Limb (tissue), 2 donors: Measurements from ENCODE around the gene PIEZO1.
A peak's percentile ranks its signal among the peaks of the same experiment; 100 is the strongest.

Experiments used
- DNase-seq, 2 donors: peaks; one replicate each; pipeline ENCODE4 v3.0.0-alpha.2; 2016; ENCODE audit errors: extremely low spot score in 2 of 2

Gene PIEZO1

DNA sequence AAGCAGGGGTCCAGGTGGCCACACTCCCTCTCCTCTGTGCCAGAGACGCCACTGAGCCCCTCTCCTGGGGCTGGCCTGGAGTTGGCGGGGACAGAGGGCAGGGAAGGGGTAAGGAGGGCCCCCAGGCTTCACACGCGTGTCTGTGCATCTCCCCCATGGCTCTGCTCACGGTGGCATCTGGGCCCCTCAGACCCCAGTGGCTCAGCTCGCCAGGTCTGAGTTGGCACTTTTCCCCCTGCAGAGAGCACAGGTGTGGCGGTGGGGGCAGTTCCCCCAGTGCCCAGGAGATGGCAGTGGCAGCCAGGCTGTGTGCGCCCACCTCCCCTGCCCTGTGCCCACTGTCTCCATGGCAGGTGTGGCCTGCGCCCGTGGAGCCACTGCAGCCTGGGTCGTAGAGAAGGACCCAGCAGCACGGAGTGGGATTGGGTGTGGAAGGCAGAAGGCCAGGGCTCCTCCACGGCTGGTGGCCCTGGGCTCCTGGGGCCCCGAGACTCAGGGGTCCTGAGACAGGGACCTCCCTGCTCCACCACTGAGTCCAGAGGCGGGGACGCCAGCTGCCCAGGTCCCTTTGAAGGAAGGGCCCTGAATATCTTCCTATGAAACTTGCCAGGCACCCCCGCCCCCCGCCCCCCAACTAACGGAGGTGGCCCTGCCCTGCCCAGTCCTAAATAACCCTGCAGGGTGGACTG is 31.0 kb upstream of the PIEZO1 start:
- peak in 1 of 2 donors; percentile 73 for DNase-seq

DNA sequence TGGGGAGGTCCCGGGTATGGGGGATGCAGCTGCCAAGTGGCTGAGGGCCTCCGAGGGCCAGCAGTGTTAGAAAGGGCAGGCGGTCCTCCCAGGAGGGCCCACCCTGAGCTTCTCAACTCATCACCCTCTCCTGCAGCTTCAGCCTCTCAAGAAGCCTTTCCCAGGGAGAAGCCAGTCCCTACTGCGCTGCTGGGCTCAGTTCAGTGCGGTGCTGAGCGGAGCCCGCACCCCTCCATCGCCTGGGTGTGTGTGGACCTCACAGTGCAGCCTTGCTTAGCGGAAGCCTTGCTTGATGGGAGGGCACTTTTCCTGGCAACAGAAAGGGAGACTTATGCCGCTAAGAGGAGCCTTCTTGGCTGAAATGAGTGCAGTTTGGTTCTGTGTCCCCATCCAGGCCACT is 30.2 kb upstream of the PIEZO1 start:
- no peak for DNase-seq

- no peak for DNase-seq
These were observed 29.1 kb upstream of the PIEZO1 start for GRCh38 chr16:88814144-88814502.

DNA sequence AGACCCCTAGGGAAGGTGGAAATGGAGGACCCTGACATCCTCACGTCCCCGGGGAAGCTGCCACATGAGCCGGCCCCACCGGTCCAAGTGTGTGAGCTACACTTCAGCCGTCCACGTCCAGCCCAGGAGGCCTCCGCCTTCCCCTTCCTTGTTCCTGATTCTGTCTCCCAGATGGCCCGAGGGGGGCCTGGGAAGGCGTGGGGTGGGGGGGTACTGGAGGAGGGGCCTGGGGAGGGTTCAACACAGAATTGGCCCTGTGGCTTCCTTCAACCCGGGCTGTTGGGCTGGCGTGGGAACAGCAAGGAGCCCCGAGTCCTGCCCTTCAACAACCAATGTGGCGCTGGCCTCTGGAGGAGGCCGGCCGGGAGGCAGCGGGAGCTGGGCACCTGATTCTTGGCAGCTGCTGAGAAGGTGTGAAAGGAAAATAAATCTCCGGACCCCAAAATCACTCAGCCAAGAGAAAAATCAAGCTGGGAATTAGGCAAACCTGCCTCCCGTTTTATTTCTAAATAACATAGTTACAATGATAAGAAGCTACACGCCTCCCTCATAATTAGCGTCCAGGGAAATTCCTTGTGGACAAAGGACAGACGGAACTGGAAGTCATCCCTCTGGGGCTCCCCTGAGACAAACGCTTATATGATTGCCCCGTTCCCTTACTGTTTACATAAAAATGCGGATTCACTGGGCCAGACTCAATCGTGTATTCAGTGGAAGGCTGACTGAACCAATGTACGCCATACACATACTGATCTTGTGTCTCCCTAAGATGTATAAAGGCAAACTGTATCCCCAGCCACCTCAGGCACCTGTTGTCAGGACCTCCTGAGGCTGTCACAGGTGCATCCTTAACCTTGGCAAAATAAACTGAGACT is 28.5 kb upstream of the PIEZO1 start:
- no peak for DNase-seq

DNA sequence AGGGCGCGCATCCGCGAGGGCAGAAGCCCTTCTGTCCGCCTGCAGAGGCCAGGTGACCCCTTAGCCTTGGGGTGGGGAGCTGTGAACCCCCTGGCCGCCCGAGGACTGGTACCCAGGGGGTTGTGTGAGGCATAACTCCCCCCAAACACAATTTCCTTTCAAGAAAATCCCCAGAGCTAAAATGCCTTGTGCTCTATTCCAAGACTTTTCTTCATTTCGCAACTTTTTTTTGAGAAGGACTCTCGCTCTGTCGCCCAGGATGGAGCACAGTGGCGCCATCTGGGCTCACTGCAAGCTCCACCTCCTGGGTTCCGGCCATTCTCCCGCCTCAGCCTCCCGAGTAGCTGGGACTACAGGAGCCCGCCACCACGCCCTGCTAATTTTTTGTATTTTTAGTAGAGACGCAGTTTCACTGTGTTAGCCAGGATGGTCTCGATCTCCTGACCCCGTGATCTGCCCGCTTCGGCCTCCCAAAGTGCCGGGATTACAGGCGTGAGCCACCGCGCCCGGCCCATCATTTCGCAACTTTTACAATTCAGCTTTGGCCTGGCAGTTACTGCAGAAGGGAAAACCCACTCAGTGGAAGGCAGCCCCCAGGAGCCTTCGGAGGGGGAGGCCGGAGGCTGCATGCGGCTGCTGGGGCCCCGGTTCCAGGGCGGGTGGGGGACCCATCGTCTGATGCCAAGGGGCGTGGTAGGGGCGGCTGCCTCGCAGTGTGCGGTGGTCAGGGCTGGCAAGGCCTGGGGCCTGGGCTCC is 27.7 kb upstream of the PIEZO1 start:
- DNase-seq: peak in 1 of 2 donors; percentile 40

DNA sequence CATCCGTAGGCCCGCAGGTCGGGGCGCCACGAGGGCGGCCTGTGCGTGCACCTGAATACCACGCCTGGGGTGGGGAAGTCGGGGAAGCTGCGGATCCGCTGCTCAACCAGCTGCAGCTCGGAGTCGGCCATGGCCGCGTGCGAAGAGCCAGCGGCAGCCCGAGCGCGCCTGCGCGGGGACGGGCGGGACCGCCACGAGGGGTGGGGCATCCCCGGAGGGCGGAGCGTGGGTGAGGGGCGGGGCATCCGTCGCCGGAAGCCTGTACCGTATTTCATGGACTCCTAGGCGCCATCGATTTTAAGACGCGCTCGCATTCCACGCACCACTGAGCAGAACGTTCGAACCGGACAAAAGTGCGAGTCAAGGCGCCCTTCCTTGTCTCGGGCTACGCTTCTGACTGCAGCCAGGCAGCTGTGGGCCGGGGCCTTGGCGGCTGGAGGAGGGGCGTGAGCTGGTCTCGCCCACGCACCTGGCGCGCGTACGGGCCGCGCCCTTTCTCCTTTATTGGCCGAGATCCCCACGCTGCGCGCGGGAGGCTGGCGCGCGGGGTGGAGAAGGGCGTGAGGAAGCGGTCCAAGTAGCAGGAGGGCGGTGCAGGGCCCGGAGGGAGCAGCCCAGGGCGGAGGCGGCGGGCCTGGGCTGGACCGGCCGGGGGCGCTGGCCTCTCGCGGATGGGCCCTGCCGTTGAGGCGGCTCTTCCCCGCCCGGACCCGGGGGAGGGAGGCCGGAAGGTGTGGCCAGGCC is 26.9 kb upstream of the PIEZO1 start, which contains the start of gene APRT:
APRT (minus strand) TSS at position 160 of the 744 bp plus-strand sequence; CDS start at position 131, 29 bp downstream.
- peak; percentile 95 to 99 for DNase-seq

DNA sequence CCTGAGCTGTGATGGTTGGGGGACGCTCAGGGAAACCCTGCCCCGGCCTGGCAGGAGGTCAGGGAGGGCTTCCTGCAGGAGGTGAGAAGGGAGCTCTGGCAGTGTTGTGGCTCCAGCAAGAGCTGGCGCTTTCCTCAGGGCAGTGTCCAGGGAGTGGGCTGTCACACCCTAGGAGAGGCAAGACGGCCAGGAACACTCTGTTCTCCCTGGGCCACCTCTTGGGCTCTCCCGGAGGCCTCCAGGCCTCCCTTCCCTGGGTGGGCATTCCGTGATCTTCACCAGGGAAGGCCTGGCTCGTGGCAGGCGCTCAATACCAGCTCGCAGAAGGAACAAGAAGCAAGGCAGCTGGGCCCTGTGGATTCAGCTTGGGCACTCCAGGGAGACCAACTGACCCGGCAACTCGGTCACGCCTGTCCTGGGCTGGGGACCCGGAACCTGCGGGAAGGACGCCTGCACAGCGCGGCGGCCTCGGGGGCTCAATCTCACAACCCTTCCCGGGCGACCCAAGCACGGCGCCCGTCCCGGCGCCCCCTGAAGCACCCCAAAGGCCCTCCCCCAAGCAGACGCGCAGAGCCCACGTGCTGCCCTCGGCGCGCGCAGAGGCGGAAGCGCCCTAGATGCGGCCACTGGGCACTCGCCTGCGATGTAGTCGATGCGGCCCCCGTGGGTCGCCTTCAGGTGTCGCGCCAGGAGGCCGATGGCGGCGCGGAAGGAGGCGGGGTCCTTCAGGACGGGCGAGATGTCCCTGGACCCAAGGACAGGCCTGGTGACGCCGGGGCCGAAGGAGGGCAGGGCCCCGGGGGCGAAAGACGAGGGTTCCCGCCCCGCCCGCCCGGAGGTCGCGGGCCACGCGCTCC is 26.1 kb upstream of the PIEZO1 start:
- peak; percentile 83 to 88 for DNase-seq

GRCh38 chr16:88810166-88810911 is 25.3 kb upstream of the PIEZO1 start:
- DNase-seq: peak in 1 of 2 donors; percentile 32

DNA sequence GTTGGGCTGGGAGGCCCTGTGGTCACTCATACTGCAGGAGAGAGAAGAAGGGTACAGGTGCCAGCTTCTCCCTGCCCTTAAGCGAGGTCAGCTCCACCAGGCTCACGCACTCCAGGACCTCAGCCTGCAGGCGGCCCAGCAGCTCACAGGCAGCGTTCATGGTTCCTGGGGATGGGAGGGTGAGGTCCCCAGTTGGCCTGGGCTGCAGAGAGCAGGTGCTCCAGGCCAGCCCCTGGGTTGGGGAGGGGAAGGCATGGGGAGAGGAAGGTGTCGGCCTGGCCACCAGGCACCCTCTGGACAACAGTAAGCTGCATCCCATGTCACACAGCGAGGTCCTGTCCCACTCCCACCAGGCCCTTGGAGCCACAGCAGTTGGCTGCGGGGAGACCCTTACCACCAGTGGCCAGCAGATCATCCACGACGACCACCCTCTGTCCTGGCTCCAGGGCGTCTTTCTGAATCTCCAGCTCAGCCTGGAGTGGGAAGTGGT is 24.7 kb upstream of the PIEZO1 start:
- DNase-seq: peak in 1 of 2 donors; percentile 29

DNA sequence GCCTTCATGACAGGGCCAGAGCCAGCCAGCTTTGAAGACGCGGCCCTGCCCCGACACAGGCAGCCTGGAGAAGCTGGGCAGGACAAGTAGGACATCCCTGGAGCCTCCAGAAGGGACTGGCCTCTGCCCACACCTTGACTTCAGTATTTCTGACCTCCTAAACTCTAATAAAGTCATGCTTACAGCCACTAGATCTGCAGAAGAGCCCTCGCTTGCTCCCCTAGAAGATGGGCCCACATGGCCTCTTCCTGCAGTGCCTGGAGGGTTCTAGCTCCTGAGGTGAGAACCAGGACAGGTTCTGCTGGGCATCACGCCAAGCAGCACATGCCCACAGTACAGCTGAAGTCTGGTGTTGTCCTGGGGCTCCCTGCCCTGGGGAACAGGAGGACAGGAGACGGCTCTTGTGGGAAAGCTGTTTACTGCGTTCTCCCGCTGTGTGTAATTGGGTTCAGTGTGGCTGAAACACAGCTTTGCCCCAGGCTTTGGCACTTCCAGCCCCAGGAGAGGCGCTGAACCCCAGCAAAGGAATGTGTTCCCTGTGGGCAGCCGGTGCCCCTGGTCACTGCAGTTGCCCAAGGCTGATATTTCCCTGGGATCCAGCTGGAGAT is 24.2 kb upstream of the PIEZO1 start:
- peak in 1 of 2 donors; percentile 26 for DNase-seq

DNA sequence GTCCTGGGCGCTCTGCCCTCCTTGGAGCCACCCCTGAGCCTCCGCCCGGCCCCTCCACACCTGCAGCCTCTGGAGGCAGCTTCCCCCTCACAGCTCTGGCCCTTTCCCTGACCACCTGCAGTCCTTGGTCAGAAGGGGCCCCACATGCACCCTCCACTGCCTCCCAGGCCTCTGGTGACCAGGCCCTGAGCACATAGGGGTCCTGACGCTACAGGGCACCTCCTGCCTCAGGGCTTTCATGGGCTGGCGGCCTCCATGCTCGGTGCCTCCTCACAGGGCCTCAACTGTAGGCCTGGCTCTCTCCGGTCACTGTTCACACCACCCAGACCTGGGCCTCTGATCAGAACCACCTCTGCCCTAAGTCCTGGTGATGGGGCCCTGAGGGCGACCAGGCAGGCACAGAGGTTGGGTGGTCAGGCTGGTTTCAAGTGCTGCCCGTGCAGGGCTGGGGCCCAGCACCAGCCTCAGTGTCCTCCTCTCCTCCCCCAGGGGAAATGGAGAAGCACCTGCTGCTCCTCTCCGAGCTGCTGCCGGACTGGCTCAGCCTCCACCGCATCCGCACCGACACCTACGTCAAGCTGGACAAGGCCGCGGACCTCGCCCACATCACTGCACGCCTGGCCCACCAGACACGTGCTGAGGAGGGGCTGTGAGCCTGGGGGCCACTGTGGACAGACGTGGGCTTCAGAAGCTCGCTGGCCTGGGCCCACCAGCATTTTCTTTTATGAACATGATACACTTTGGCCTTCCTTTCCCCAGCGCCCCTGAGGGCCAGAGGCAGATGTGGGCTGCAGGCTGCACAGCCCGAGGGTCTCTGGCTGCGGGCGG is 22.8 kb upstream of the PIEZO1 start:
- no peak for DNase-seq

DNA sequence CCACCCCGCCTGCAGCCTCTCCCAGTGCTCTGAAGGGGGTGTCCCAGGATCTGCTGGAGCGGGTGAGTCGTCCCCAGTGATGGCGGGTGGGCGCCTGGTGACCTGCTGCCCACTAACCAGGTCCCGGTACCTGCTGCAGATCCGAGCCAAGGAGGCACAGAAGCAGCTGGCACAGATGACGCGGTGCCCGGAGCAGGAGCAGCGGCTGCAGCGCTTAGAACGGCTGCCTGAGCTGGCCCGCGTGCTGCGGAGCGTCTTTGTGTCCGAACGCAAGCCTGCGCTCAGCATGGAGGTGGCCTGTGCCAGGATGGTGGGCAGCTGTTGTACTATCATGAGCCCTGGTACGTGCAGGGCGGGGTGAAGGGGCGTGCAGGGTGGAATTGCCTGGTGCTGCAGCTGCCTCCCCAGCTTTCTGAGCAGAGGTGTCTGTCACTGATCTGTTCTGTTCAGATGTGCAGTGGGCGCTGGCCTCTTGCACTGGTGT is 22.2 kb upstream of the PIEZO1 start:
- DNase-seq: peak in 1 of 2 donors; percentile 26

DNA sequence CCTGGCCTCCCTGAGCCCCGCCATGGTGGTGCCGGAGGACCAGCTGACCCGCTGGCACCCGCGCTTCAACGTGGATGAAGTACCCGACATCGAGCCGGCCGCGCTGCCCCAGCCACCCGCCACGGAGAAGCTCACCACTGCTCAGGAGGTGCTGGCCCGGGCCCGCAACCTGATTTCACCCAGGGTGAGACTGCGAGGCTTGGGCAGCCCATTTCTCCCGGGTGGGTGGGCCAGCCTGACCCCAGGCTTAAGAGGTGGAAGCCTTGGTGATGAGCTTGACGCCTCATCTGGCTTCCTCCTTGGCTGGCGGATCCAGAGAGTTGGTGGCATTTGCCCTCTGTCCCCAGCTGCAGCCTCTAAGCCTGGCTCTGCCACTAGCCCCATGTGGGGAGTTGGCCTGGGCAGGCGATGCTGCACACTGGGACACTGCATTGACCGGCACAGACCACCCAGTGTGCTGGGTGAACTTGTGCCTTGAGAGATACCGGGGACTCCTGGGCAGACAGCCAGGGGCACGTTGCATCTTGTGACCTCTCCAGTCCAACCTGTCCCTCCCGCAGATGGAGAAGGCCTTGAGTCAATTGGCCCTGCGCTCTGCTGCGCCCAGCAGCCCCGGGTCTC is 21.6 kb upstream of the PIEZO1 start:
- DNase-seq: peak in 1 of 2 donors; percentile 29

DNA sequence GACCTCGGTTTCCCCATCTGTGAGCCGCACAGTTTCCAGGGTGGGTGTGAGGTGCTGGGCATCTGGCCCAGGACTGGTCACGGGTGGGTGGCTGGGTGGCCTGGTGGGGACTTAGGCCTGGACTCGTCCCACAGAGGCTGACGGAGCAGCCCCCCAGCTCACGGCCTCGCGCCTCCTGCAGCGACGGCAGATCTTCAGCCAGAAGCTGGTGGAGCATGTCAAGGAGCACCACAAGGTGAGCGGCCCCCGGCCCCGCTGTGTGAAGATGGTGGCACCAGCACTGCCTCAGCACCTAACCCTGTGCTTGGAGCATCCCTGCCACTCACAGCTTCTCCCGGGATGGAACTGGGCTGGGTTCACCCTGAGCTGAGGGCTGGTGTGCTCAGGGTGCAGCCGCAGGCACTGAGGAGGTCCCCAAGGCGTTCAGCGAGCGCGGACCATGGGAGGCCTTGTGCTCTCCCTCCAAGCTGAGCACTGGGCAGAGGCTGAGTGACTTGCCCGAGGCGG is 20.9 kb upstream of the PIEZO1 start:
- DNase-seq: no peak

DNA sequence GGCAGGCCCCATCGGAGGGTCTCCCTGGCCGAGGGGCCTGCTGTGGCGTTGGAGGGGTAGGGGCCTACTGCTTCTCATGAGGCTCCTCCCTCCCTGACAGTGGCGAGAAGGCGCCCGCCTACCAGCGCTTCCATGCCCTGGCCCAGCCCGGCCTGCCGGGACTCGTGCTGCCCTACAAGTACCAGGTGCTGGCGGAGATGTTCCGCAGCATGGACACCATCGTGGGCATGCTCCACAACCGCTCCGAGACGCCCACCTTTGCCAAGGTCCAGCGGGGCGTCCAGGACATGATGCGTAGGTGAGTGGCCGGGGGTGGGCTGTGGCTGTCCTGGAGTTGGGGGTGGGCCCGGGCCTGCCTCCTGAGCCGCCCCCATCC is 20.3 kb upstream of the PIEZO1 start:
- DNase-seq: no peak

- DNase-seq: peak in 1 of 2 donors; percentile 27
These were observed 19.7 kb upstream of the PIEZO1 start for GRCh38 chr16:88804552-88805339.
